ENCODE measurements around the gene ADPRHL1. TPM values are rescaled to one million over a fixed set of nuclear protein-coding genes. Genes with fewer than 3 reads are reported as not detected.

Gene ADPRHL1
- total RNA-seq, 1 donor from 2014 or later, result 2.7 TPM

DNA sequence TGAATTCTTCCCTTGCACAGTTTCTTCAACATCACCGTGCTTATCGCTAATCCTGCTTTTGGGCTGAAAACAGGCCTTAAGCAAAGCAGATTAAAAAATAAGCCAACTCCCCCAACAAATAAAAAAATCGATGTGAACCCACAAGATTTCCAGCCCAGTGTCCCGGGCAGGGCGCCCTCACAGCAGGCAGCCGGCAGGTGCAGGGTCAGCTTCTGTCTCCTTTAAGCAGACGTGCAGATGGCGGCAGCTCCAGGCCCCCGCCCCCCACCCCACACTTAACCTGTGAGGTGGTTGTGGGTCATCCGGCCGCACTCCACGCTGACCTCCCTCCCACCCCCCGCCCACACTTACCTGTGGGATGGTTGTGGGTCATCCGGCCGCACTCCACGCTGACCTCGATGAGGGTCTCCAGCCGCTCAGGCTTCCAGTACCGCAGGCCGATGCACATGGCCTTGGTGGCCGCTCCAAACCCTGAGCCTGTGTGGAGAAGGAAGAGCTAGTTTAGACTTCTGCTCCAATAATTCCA is 19.8 kb downstream of the ADPRHL1 start:
- no peaks in the 10 kb centered on the region for H3K36me3 ChIP-seq
- no peaks in the 10 kb centered on the region for H3K9me3 ChIP-seq
- H3K27me3 ChIP-seq (ENCODE audit: low read depth), result no peaks in the 10 kb centered on the region
- intact Hi-C loops (cut with DNase I), result no loop called here
- no peak for TF ChIP-seq CTCF (IDR thresholded peaks at IDR 0.05)
- H3K4me3 ChIP-seq, result no peak overlapping the region
- no peak for DNase-seq
- no peak for ATAC-seq
- no peak overlapping the region for H3K27ac ChIP-seq
- no peaks in the 10 kb centered on the region for H3K4me1 ChIP-seq

DNA sequence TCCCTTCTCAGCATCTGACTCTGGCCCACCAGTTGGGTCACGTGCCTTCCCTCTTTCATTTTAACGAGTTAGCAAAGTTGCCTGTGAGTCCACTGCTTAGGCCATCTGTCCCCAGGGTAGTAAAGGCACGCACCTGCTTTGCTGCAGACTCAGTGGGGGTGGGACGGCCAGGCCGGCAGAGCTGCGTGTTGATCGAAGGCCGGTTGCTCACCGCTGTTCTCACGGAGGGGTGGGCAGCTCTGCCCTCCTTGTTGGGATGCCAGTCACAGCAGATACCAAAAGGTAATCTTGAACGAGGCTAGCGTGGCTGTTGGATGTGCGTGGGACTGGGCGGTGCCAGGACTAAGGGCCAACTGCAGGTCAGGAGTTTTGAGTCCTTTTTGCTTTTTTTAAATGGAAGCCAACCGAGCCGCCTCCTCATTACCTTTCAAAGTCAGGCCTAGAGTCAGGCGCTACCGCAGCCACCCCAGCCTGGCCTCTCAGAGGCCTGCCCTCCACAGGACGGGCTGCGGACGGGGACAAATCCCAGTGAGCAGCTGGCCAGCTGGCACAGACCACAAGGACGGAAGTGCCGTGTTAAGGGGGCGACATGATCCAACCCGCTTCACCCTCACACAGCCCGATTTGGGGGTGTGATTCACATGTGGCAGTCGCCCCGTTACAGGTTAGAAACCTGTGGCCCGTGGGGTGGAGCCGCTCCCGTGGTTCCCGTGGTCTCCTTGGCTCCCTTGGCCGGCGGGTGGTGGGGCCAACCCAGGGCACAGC is 20.6 kb downstream of the ADPRHL1 start:
- intact Hi-C loops (cut with DNase I), result no loop called here
- Histone ChIP-seq H3K9me3 (no peaks in the 10 kb centered on the region), H3K4me1 (no peaks in the 10 kb centered on the region), H3K36me3 (no peaks in the 10 kb centered on the region), H3K27me3 (ENCODE audit: low read depth) (no peaks in the 10 kb centered on the region), H3K27ac (no peak overlapping the region), H3K4me3 (no peak overlapping the region)
- DNase-seq (no peak), ATAC-seq (no peak)
- TF ChIP-seq CTCF (IDR thresholded peaks at IDR 0.05), result no peak

DNA sequence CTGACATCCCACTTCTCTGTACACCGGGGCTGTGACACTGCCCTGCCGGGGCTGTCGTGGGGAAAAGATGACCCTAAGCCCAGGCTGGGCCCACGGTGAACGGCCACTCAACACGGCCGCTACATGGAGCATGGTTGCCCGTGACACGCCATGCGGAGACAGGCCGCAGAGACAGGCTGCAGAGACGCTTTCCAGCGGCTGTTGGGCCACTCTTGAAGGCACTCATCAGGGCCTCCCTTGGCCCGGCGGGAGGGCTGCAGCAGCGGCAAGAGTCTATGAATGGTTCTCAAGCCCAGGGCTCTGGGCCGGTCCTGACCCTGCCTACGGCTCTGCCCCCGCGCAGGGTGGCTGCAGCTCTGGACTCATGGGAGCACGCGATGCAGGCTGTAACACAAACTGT is 22.1 kb downstream of the ADPRHL1 start:
- intact Hi-C loops (cut with DNase I), result no loop called here
- H3K27ac ChIP-seq, result no peak overlapping the region
- no peaks in the 10 kb centered on the region for H3K9me3 ChIP-seq
- TF ChIP-seq CTCF (IDR thresholded peaks at IDR 0.05), result no peak
- ATAC-seq (no peak), DNase-seq (no peak)
- H3K4me3 ChIP-seq, result no peak overlapping the region
- no peaks in the 10 kb centered on the region for H3K36me3 ChIP-seq
- H3K4me1 ChIP-seq, result no peaks in the 10 kb centered on the region
- H3K27me3 ChIP-seq (ENCODE audit: low read depth), result no peaks in the 10 kb centered on the region

- Histone ChIP-seq H3K36me3 (no peaks in the 10 kb centered on the region), H3K4me1 (no peaks in the 10 kb centered on the region), H3K27me3 (ENCODE audit: low read depth) (no peaks in the 10 kb centered on the region), H3K27ac (no peak overlapping the region), H3K4me3 (no peak overlapping the region), H3K9me3 (no peaks in the 10 kb centered on the region)
- TF ChIP-seq CTCF (IDR thresholded peaks at IDR 0.05), result no peak
- ATAC-seq (peak in 1 of 2 donors; percentile 26), DNase-seq (no peak)
- intact Hi-C loops (cut with DNase I), result no loop called here
Observed at GRCh38 chr13:113430378-113431110, 22.7 kb downstream of the ADPRHL1 start.

- H3K4me1 ChIP-seq, result no peaks in the 10 kb centered on the region
- H3K27ac ChIP-seq, result no peak overlapping the region
- no peak for TF ChIP-seq CTCF (IDR thresholded peaks at IDR 0.05)
- H3K4me3 ChIP-seq, result no peak overlapping the region
- no peaks in the 10 kb centered on the region for H3K27me3 ChIP-seq (ENCODE audit: low read depth)
- DNase-seq (no peak), ATAC-seq (no peak)
- no peaks in the 10 kb centered on the region for H3K9me3 ChIP-seq
- intact Hi-C loops (cut with DNase I), result no loop called here
- no peaks in the 10 kb centered on the region for H3K36me3 ChIP-seq
Observed at GRCh38 chr13:113429608-113429985, 23.7 kb downstream of the ADPRHL1 start.

All from lower lobe of right lung (tissue), 2 donors.